Prostate gland (tissue), 2 donors: Measurements from ENCODE around the gene SETBP1. TPM values are rescaled to one million over a fixed set of nuclear protein-coding genes. Genes with fewer than 3 reads are reported as not detected.
A peak's percentile ranks its signal among the peaks of the same experiment; 100 is the strongest.

ENCODE experiments used
- DNase-seq: peaks from one replicate; pipeline ENCODE4 v3.0.0-alpha.2; 2019; ENCODE audit warnings: low spot score
- H3K27ac ChIP-seq, 2 donors: fragments of 200-600 bp; sonication (generic); 2 replicates each; pipeline ENCODE4 v1.5.1; 2017 to 2019
- H3K27me3 ChIP-seq: fragments of 200-600 bp; sonication (generic); replicated peaks from 2 replicates; pipeline ENCODE4 v1.5.1; 2019; ENCODE audit not compliant: insufficient read depth
- H3K36me3 ChIP-seq, 2 donors: fragments of 200-600 bp; sonication (generic); 1 replicate in 1 of 2; 2 replicates in 1 of 2; pipeline versions ENCODE4 v1.5.1 to v1.8.1; 2017 to 2019
- H3K4me1 ChIP-seq: fragments of 200-600 bp; sonication (generic); replicated peaks from 2 replicates; pipeline ENCODE4 v1.5.1; 2019
- H3K4me3 ChIP-seq, 2 donors: fragments of 200-600 bp; sonication (generic); 2 replicates each; pipeline ENCODE4 v1.5.1; 2017 to 2019
- H3K9me3 ChIP-seq: fragments of 200-600 bp; sonication (generic); 2 replicates; pipeline ENCODE4 v1.5.1; 2017
- POLR2A ChIP-seq: fragments of 450-650 bp; IDR thresholded peaks from one replicate; pipeline ENCODE4 v1.6.1; 2016; ENCODE audit warnings: antibody characterized with exemption, mild to moderate bottlenecking
- POLR2AphosphoS5 ChIP-seq: sonication (generic); formaldehyde crosslinking; IDR thresholded peaks from one replicate; pipeline ENCODE4 v1.6.1; 2017; ENCODE audit warnings: antibody characterized with exemption
- WGBS: methylation state at CpG from one replicate; pipeline ENCODE4 v1.1.5; 2018; 5-methylcytosine and 5-hydroxymethylcytosine counted together
- intact Hi-C: fragments of 100-400 bp; cut with DNase I; formaldehyde crosslinking; loops from one replicate; pipeline ENCODE4 v1.14.2; 2022
- total RNA-seq, 2 donors: library from RNA; depleted of rRNA; stranded (reverse); fragments of >200 nt; gene quantifications; one replicate each; pipeline ENCODE4 v1.1.0, GENCODE V29; 2016
- TF ChIP-seq, protein P1 (sequence below), 4 experiments: fragments of 200-600 bp in 2 of 4; fragments of 450-650 bp in 2 of 4; sonication (generic) in 2 of 4; IDR thresholded peaks; 1 replicate in 3 of 4; 2 replicates in 1 of 4; pipeline ENCODE4 v1.5.1; 2016 to 2019; ENCODE audit warnings: antibody characterized with exemption in 4 of 4, mild to moderate bottlenecking in 2 of 4, moderate library complexity in 2 of 4

The SETBP1 gene
- total RNA-seq, 2 donors from 2014 or later = 28.4 to 45.1 TPM

DNA sequence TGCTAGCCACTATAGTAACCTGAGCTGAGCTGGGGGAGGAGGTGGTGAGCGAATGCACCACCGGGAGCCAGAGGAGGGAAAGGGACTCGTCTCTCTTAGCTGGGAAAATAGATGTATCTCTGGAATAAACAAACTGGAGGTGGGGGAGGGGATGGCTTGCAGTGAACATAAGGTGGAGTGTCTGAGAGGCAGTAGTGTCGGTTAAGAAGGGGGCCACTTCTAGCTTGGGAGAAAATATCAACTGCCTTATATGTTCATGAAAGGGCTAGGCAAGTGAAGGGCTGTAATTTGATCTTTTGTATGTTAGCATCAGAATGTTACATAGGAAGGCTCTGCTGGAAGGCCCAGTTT, 2.2 kb downstream of the SETBP1 start:
- no peaks in the 10 kb centered on the region for H3K4me1 ChIP-seq
- H3K36me3 ChIP-seq = no peaks in the 10 kb centered on the region
- no peaks in the 10 kb centered on the region for H3K27me3 ChIP-seq
- H3K9me3 ChIP-seq = no peaks in the 10 kb centered on the region
- H3K27ac ChIP-seq = peak overlapping the region; percentile 71 to 89
- DNase-seq = no peak
- intact Hi-C loops = loop anchor here (2.0 to 10.0 kb wide), 7 partner anchors 32 to 932 kb away; partner anchors contain the start of gene SLC14A2
- TF ChIP-seq POLR2A (no peak), POLR2AphosphoS5 (no peak)
- TF ChIP-seq, protein P1, sequence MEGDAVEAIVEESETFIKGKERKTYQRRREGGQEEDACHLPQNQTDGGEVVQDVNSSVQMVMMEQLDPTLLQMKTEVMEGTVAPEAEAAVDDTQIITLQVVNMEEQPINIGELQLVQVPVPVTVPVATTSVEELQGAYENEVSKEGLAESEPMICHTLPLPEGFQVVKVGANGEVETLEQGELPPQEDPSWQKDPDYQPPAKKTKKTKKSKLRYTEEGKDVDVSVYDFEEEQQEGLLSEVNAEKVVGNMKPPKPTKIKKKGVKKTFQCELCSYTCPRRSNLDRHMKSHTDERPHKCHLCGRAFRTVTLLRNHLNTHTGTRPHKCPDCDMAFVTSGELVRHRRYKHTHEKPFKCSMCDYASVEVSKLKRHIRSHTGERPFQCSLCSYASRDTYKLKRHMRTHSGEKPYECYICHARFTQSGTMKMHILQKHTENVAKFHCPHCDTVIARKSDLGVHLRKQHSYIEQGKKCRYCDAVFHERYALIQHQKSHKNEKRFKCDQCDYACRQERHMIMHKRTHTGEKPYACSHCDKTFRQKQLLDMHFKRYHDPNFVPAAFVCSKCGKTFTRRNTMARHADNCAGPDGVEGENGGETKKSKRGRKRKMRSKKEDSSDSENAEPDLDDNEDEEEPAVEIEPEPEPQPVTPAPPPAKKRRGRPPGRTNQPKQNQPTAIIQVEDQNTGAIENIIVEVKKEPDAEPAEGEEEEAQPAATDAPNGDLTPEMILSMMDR (IDR thresholded peaks at IDR 0.05) = no peak
- peak overlapping the region; percentile 7 to 15 for H3K4me3 ChIP-seq
- 25% methylated on average over 4 of the region's 4 CpGs for WGBS

DNA sequence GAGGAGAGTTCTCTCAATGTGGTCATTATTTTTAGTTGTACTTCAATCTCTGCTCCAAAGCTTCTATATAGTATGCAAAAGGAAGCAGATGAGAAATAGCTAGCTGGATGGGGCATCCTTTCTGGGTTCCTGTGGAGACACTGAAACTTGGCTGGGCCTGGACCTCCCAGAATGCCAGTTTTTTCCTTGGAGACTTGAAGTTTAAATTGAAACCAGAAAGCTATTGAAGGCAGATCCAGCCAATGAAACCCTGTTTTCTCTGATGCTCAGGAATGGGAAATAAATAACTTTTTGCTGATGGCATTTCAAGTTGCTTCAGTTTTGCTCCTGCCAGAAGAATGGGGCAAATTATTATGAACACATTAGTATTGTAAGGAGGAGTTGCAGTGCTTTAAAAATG, 2.9 kb downstream of the SETBP1 start:
- intact Hi-C loops = loop anchor here (2.0 to 10.0 kb wide), 7 partner anchors 31 to 931 kb away; partner anchors contain the start of gene SLC14A2
- TF ChIP-seq, protein P1 (IDR thresholded peaks at IDR 0.05) = no peak
- no peak for TF ChIP-seq POLR2A
- TF ChIP-seq POLR2AphosphoS5 = no peak
- no peaks in the 10 kb centered on the region for H3K36me3 ChIP-seq
- DNase-seq = no peak
- H3K27ac ChIP-seq = peak overlapping the region; percentile 71 to 89
- no peak overlapping the region for H3K4me3 ChIP-seq
- no peaks in the 10 kb centered on the region for H3K9me3 ChIP-seq
- no peaks in the 10 kb centered on the region for H3K4me1 ChIP-seq
- no peaks in the 10 kb centered on the region for H3K27me3 ChIP-seq

DNA sequence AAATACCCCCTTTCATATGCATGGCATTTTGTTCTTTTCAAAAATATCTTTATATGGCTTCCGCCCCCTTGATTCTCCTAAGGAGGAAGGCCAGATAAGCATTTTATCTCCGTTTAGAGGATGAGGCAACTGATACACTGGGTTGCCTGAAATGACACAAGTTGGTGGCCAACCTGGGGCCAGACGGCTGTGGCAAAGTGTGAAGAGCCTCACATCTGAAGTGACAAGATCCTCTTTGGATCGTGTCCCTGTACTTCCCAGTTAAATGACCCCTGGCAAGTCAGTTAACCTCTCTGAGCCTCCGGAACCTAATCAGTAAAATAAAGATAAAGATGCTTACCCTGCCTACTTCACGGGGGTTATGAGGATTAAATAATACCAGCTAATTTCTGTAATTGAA, 4.6 kb downstream of the SETBP1 start:
- intact Hi-C loops = loop anchor here (10.0 kb wide), 2 partner anchors 330 to 930 kb away; partner anchors contain the start of gene SLC14A2
- no peaks in the 10 kb centered on the region for H3K36me3 ChIP-seq
- H3K27ac ChIP-seq = no peak overlapping the region
- H3K4me3 ChIP-seq = no peak overlapping the region
- no peaks in the 10 kb centered on the region for H3K4me1 ChIP-seq
- no peaks in the 10 kb centered on the region for H3K27me3 ChIP-seq
- no peak for DNase-seq
- TF ChIP-seq POLR2AphosphoS5 (no peak), POLR2A (no peak)
- TF ChIP-seq, protein P1 (IDR thresholded peaks at IDR 0.05) = no peak
- 82% methylated on average over 6 of the region's 6 CpGs for WGBS
- no peaks in the 10 kb centered on the region for H3K9me3 ChIP-seq

DNA sequence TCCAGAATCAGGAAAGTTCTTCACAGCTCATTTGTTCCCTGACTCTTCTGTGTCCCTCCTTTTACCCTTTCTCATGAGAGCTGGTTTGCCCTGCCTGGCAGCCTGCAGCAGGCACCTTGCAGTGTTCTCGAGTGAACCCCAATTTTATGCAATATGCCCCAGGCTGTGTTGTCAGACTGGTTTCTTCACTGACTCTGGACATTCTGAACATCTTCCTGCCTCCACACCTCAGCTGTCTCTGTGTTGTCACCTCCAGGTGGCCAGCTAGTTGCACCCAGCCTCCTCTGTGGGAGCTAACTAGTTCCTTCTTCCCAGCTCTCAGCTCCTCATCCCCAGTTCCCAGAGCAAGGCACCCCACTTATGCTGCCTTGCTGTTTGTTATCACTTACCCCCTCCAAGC, 5.5 kb downstream of the SETBP1 start:
- TF ChIP-seq POLR2A (no peak), POLR2AphosphoS5 (no peak)
- TF ChIP-seq, protein P1 (IDR thresholded peaks at IDR 0.05) = no peak
- no peak overlapping the region for H3K27ac ChIP-seq

DNA sequence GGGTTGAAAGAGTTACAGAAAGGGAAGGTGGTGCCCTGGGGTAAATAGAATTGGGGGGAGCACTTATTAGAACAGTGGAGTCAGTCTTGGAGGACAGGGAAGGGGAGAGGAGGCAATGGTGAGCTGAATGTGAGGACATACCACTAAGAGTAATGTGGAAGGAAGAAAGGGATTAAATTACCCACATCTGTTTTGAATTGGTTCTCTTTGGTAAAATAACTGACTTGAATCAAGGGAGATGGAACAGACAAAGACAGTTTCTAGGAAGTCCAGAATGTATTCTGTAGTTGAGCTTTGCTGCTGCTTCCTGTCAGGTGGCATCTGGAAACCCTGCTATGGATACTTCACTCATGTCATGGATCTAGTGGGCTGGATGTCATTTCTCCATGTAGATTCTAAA, 6.7 kb downstream of the SETBP1 start:
- Histone ChIP-seq H3K36me3 (no peaks in the 10 kb centered on the region), H3K4me1 (no peaks in the 10 kb centered on the region), H3K4me3 (no peak overlapping the region), H3K9me3 (no peaks in the 10 kb centered on the region), H3K27me3 (no peaks in the 10 kb centered on the region), H3K27ac (no peak overlapping the region)
- no peak for TF ChIP-seq POLR2A
- no peak for TF ChIP-seq POLR2AphosphoS5
- TF ChIP-seq, protein P1 (IDR thresholded peaks at IDR 0.05) = no peak
- intact Hi-C loops = loop anchor here (10.0 kb wide), 2 partner anchors 327 to 927 kb away; partner anchors contain the start of gene SLC14A2
- no peak for DNase-seq

More for the DNA sequence above, 5.5 kb downstream of the SETBP1 start:
- H3K4me3 ChIP-seq = no peak overlapping the region
- no peaks in the 10 kb centered on the region for H3K36me3 ChIP-seq
- H3K27me3 ChIP-seq = no peaks in the 10 kb centered on the region
- H3K4me1 ChIP-seq = no peaks in the 10 kb centered on the region
- 48% methylated on average over 1 of the region's 1 CpG for WGBS
- no peaks in the 10 kb centered on the region for H3K9me3 ChIP-seq
- no peak for DNase-seq
- intact Hi-C loops = loop anchor here (10.0 kb wide), 2 partner anchors 329 to 929 kb away; partner anchors contain the start of gene SLC14A2
